Cardiac muscle cell (in vitro differentiated cells and primary cell): ENCODE data around the gene BMERB1. TPM values are rescaled to one million over a fixed set of nuclear protein-coding genes. Genes with fewer than 3 reads are reported as not detected.

Source experiments
- DNase-seq, 2 donors: peaks; one replicate each; pipeline versions ENCODE4 v3.0.0 to v3.0.0-alpha.2; 2010 to 2017; ENCODE audit warnings: low read depth in 1 of 2, low spot score in 1 of 2
- H3K27ac ChIP-seq: fragments of 200-600 bp; sonication (generic); 2 replicates; pipeline ENCODE4 v1.5.1; 2016
- H3K27me3 ChIP-seq: fragments of 200-600 bp; sonication (generic); 2 replicates; pipeline ENCODE4 v1.6.0; 2016; ENCODE audit warnings: control low read depth
- H3K36me3 ChIP-seq: fragments of 200-600 bp; sonication (generic); 2 replicates; pipeline ENCODE4 v1.5.1; 2016; ENCODE audit warnings: control low read depth
- H3K4me1 ChIP-seq: fragments of 200-600 bp; sonication (generic); 2 replicates; pipeline ENCODE4 v1.8.1; 2017; ENCODE audit warnings: low read depth, mild to moderate bottlenecking, mixed run types
- H3K4me3 ChIP-seq: fragments of 200-600 bp; sonication (generic); 2 replicates; pipeline ENCODE4 v1.5.1; 2016; ENCODE audit warnings: mild to moderate bottlenecking
- H3K9me3 ChIP-seq: fragments of 200-600 bp; sonication (generic); 2 replicates; pipeline ENCODE4 v1.5.1; 2017; ENCODE audit warnings: low read depth, mild to moderate bottlenecking, control low read depth
- polyA plus RNA-seq: library from polyadenylated mRNA; unstranded; fragments of >200 nt; fragmentation: Nextera tagmentation; extraction: Ambion mirVana; gene quantifications from 2 replicates; pipeline ENCODE4 v1.2.1, GENCODE V29; 2016
- total RNA-seq: library from RNA; depleted of rRNA; stranded (reverse); fragments of >200 nt; gene quantifications from 2 replicates; pipeline ENCODE4 v1.2.3, GENCODE V29; 2016
- TF ChIP-seq, protein P1 (sequence below): IDR thresholded peaks from 2 replicates; pipeline ENCODE4 v1.5.1; 2012; ENCODE audit warnings: low read depth, mild to moderate bottlenecking, low read length

Gene BMERB1
- total and polyA plus RNA-seq, 2 experiments from 2014 or later = 15.2 to 22.1 TPM

DNA sequence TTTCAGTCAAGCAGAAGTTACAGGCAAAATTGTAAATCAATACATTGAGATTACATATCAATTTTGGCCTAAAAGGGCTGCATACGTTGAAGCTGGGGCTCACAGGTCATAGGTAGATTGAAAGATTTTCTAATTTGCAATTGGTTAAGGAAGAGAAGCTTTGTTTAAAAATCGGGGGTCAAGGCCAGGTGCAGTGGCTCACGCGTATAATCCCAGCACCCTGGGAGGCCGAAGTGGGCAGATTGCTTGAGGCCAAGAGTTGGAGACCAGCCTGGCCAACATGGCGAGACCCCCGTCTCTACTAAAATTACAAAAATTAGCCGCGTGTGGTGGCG, 140.2 kb downstream of the BMERB1 start:
- no peaks in the 10 kb centered on the region for H3K27me3 ChIP-seq
- TF ChIP-seq, protein P1, sequence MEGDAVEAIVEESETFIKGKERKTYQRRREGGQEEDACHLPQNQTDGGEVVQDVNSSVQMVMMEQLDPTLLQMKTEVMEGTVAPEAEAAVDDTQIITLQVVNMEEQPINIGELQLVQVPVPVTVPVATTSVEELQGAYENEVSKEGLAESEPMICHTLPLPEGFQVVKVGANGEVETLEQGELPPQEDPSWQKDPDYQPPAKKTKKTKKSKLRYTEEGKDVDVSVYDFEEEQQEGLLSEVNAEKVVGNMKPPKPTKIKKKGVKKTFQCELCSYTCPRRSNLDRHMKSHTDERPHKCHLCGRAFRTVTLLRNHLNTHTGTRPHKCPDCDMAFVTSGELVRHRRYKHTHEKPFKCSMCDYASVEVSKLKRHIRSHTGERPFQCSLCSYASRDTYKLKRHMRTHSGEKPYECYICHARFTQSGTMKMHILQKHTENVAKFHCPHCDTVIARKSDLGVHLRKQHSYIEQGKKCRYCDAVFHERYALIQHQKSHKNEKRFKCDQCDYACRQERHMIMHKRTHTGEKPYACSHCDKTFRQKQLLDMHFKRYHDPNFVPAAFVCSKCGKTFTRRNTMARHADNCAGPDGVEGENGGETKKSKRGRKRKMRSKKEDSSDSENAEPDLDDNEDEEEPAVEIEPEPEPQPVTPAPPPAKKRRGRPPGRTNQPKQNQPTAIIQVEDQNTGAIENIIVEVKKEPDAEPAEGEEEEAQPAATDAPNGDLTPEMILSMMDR = no peak

DNA sequence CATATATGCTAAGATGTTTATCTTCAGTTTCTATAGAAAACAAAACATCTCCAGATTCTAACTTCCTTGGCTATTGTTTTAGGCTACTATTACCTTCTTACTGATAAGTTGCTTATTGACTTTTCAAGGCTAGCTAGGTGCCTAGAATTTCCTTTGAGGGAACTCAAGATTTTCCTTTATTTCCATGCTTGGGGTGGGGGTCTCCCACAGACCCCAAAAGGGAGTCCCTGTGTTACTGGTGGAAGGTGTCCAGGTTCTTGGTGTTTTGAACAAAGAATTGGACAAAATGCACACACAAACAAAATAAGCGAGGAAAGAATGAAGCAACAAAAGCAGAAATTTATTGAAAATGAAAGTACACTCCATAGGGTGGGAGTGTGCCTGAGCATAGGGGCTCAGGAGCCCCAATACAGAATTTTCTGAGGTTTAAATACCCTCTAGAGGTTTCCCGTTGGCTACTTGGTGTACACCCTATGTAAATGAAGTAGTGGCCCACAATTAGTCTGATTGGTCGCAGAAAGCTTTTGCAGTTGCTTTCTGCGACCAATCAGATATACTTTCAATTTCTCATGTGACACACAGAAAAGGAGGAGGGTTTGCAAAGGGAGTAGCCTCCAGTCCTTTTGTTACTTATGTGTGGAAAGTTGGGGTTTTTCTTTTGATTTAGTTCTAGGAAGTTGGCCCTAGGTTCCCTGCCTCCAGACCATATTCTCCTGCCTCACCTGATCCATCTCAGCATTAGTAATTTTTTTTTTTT, 141.1 kb downstream of the BMERB1 start:
- Histone ChIP-seq H3K9me3 (no peaks in the 10 kb centered on the region), H3K27ac (no peak overlapping the region), H3K27me3 (no peaks in the 10 kb centered on the region), H3K4me1 (no peaks in the 10 kb centered on the region), H3K4me3 (no peak overlapping the region), H3K36me3 (no peaks in the 10 kb centered on the region)
- TF ChIP-seq, protein P1 = no peak
- no peak for DNase-seq

More for the DNA sequence above, 140.2 kb downstream of the BMERB1 start:
- no peaks in the 10 kb centered on the region for H3K4me1 ChIP-seq
- no peaks in the 10 kb centered on the region for H3K9me3 ChIP-seq
- DNase-seq = no peak
- no peaks in the 10 kb centered on the region for H3K36me3 ChIP-seq
- no peak overlapping the region for H3K27ac ChIP-seq
- no peak overlapping the region for H3K4me3 ChIP-seq

DNA sequence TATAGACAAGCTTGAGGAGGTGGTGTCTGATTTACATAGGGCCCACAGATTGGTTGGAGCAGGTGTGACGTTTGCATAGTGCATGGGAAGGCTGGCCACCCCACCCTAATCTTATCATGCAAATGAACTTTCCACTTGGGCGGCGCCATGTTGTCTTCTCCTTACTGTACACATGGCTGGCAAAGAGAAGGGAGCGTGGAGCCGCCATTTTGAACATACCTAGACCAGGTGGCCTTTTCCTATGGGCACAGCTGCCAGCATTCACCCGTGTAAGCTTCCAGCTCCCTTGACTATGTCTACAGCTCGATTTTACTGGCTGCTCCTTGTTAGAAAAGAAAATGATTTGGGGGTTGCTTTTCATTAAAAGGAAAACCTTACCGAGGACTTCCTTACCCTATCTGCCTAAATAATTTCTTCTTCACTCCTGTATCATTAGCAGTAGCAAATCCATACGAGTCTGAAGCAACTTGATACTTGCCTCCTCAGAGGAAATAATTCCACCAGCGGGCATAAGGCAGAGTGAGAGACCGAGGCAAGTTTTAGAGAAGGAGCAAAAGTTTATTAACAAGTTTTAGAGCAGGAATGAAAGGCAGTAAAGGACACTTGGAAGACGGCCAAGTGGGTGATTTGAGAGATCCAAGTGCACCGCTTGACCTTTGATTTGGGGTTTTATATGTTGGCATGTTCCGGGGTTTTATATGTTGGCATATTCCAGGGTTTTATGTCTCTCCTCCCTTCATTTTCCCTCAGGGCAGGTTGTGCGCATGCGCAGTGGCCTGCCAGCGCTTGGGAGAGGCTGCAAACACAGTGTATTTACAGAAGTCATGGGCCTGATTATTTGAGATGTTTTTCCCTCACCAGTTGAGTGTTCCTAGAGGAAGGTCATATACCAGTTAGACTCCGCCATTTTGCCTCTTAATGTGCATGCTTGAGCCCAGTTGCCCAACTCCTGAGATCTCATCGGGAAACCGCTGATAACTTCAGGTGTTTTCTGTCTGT, 142.9 kb downstream of the BMERB1 start:
- H3K36me3 ChIP-seq = no peaks in the 10 kb centered on the region
- no peak for DNase-seq
- no peak overlapping the region for H3K4me3 ChIP-seq
- H3K9me3 ChIP-seq = no peaks in the 10 kb centered on the region
- H3K27me3 ChIP-seq = no peaks in the 10 kb centered on the region
- TF ChIP-seq, protein P1 = no peak
- no peaks in the 10 kb centered on the region for H3K4me1 ChIP-seq
- H3K27ac ChIP-seq = no peak overlapping the region

- no peaks in the 10 kb centered on the region for H3K4me1 ChIP-seq
- H3K27me3 ChIP-seq = no peaks in the 10 kb centered on the region
- H3K4me3 ChIP-seq = no peak overlapping the region
- no peak for DNase-seq
- no peak overlapping the region for H3K27ac ChIP-seq
- TF ChIP-seq, protein P1 = no peak
- no peaks in the 10 kb centered on the region for H3K36me3 ChIP-seq
- no peaks in the 10 kb centered on the region for H3K9me3 ChIP-seq
These were observed 144.4 kb downstream of the BMERB1 start for GRCh38 chr16:15578824-15579223.

GRCh38 chr16:15581127-15581815, 146.9 kb downstream of the BMERB1 start:
- no peak for DNase-seq
- Histone ChIP-seq H3K9me3 (no peaks in the 10 kb centered on the region), H3K4me3 (no peak overlapping the region), H3K36me3 (no peaks in the 10 kb centered on the region), H3K4me1 (no peaks in the 10 kb centered on the region), H3K27ac (no peak overlapping the region), H3K27me3 (no peaks in the 10 kb centered on the region)
- TF ChIP-seq, protein P1 = no peak
